Liver (tissue), 9 donors: ENCODE results near the gene RBM47. TPM values are rescaled to one million over a fixed set of nuclear protein-coding genes. Genes with fewer than 3 reads are reported as not detected.

Source experiments
- DNase-seq: peaks from one replicate; pipeline ENCODE4 v3.0.0-alpha.2; 2017; ENCODE audit warnings: low spot score
- H3K27ac ChIP-seq, 2 donors: one replicate each; pipeline ENCODE4 v1.7.0; 2013; ENCODE audit warnings: inconsistent platforms in 2 of 2, low read length in 2 of 2, control low read depth in 1 of 2, low read depth in 1 of 2, mild to moderate bottlenecking in 1 of 2
- H3K27me3 ChIP-seq, 4 donors: one replicate each; pipeline versions ENCODE4 v1.6.1 to v1.7.0; 2013; ENCODE audit warnings: low read length in 3 of 4, inconsistent platforms in 1 of 4, mild to moderate bottlenecking in 1 of 4, moderate library complexity in 1 of 4; ENCODE audit not compliant: control insufficient read depth in 4 of 4, insufficient read depth in 4 of 4
- H3K36me3 ChIP-seq, 4 donors: one replicate each; pipeline versions ENCODE4 v1.6.1 to v1.7.0; 2013; ENCODE audit warnings: low read length in 3 of 4, mild to moderate bottlenecking in 3 of 4, low read depth in 1 of 4, moderate library complexity in 1 of 4; ENCODE audit not compliant: control insufficient read depth in 4 of 4, insufficient read depth in 3 of 4
- H3K4me1 ChIP-seq, 4 donors: one replicate each; pipeline versions ENCODE4 v1.6.1 to v1.7.0; 2013; ENCODE audit warnings: low read length in 3 of 4, mild to moderate bottlenecking in 3 of 4, moderate library complexity in 1 of 4; ENCODE audit not compliant: control insufficient read depth in 4 of 4, insufficient read depth in 4 of 4
- H3K4me3 ChIP-seq, 3 donors: one replicate each; pipeline versions ENCODE4 v1.6.1 to v1.7.0; 2013; ENCODE audit warnings: low read length in 3 of 3, control low read depth in 1 of 3, low read depth in 1 of 3, mild to moderate bottlenecking in 1 of 3
- H3K9ac ChIP-seq, 2 donors: one replicate each; pipeline ENCODE4 v1.7.0; 2013; ENCODE audit warnings: low read length in 2 of 2, mild to moderate bottlenecking in 2 of 2, moderate library complexity in 2 of 2, control low read depth in 1 of 2, low read depth in 1 of 2
- H3K9me3 ChIP-seq, 4 donors: one replicate each; pipeline versions ENCODE4 v1.6.1 to v1.7.0; 2013; ENCODE audit warnings: low read length in 3 of 4; ENCODE audit not compliant: control insufficient read depth in 4 of 4
- FOXA1 ChIP-seq: IDR thresholded peaks from 2 replicates; pipeline ENCODE4 v1.6.1; 2016; ENCODE audit warnings: antibody characterized with exemption
- FOXA2 ChIP-seq: IDR thresholded peaks from 2 replicates; pipeline ENCODE4 v1.6.1; 2016; ENCODE audit warnings: antibody characterized with exemption
- GABPA ChIP-seq, 2 donors: IDR thresholded peaks in 1 of 2; conservative IDR thresholded peaks in 1 of 2; 2 replicates each; pipeline ENCODE4 v1.6.1; 2016; ENCODE audit warnings: antibody characterized with exemption in 2 of 2, mild to moderate bottlenecking in 1 of 2, moderate library complexity in 1 of 2
- HNF4G ChIP-seq: IDR thresholded peaks from 2 replicates; pipeline ENCODE4 v1.6.1; 2016; ENCODE audit warnings: antibody characterized with exemption
- RAD21 ChIP-seq, 2 donors: IDR thresholded peaks; 2 replicates each; pipeline ENCODE4 v1.6.1; 2016; ENCODE audit warnings: antibody characterized with exemption in 2 of 2, mild to moderate bottlenecking in 2 of 2
- RXRA ChIP-seq, 2 donors: IDR thresholded peaks; 2 replicates each; pipeline ENCODE4 v1.6.1; 2017 to 2018; ENCODE audit warnings: antibody characterized with exemption in 2 of 2, mild to moderate bottlenecking in 1 of 2
- TAF1 ChIP-seq: conservative IDR thresholded peaks from 2 replicates; pipeline ENCODE4 v1.6.1; 2016; ENCODE audit warnings: antibody characterized with exemption, mild to moderate bottlenecking
- YY1 ChIP-seq: IDR thresholded peaks from 2 replicates; pipeline ENCODE4 v1.6.1; 2016; ENCODE audit warnings: antibody characterized with exemption, mild to moderate bottlenecking
- whole genome bisulfite sequencing: extraction: QIAGEN DNeasy Blood & Tissue Kit; methylation state at CpG from one replicate; pipeline ENCODE4 v1.1.7; 2013; 5-methylcytosine and 5-hydroxymethylcytosine counted together
- polyA plus RNA-seq, 2 donors: library from polyadenylated mRNA; stranded (reverse) in 1 of 2; unstranded in 1 of 2; fragments of 200-250 nt in 1 of 2; fragments of >200 nt in 1 of 2; fragmentation: Nextera tagmentation in 1 of 2; extraction: Ambion mirVana in 1 of 2; gene quantifications; one replicate each; pipeline versions ENCODE4 v1.2.1 to v1.2.3, GENCODE V29; 2013 to 2015
- total RNA-seq, 2 donors: library from RNA; depleted of rRNA; stranded (reverse); fragments of >200 nt; gene quantifications; one replicate each; pipeline ENCODE4 v1.2.3, GENCODE V29; 2014
- TF ChIP-seq, protein P1 (sequence below): fragments of 150-350 bp; IDR thresholded peaks from 2 replicates; pipeline ENCODE4 v1.5.1; 2017; ENCODE audit warnings: improper control_type of control experiment, low read depth, low read length; ENCODE audit not compliant: missing input control
- TF ChIP-seq, protein P2 (sequence below): IDR thresholded peaks from 2 replicates; pipeline ENCODE4 v1.6.1; 2016; ENCODE audit warnings: antibody characterized with exemption, mild to moderate bottlenecking
- TF ChIP-seq, protein P3 (sequence below): IDR thresholded peaks from 2 replicates; pipeline ENCODE4 v1.6.1; 2016; ENCODE audit warnings: antibody characterized with exemption
- donor health status: healthy.
- donor health status: healthy.
- donor health status: healthy.
- donor health status: healthy.
- donor health status: healthy.

Gene RBM47
- total and polyA plus RNA-seq, 4 donors = 16.5 to 81.2 (median 24.7) TPM

DNA sequence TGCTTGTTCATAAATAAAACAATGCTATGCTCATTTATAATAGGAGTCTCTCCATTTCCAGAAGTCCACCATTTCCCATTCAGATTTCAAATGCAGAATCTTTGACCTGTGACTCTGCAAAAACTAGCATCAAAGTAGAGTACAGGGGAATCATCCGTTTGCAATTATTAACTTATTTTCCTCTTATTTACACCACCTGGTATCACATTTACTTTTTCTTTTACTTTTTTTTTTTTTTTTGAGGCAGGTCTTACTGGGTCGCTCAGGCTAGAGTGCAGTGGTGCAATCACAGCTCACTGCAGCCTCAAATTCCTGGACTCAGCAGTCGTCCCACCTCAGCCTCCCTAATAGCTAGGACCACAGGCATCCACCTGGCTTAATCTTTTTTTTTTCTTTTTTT lies 37.6 kb downstream of the RBM47 start (continued):
- TF ChIP-seq, protein P1, sequence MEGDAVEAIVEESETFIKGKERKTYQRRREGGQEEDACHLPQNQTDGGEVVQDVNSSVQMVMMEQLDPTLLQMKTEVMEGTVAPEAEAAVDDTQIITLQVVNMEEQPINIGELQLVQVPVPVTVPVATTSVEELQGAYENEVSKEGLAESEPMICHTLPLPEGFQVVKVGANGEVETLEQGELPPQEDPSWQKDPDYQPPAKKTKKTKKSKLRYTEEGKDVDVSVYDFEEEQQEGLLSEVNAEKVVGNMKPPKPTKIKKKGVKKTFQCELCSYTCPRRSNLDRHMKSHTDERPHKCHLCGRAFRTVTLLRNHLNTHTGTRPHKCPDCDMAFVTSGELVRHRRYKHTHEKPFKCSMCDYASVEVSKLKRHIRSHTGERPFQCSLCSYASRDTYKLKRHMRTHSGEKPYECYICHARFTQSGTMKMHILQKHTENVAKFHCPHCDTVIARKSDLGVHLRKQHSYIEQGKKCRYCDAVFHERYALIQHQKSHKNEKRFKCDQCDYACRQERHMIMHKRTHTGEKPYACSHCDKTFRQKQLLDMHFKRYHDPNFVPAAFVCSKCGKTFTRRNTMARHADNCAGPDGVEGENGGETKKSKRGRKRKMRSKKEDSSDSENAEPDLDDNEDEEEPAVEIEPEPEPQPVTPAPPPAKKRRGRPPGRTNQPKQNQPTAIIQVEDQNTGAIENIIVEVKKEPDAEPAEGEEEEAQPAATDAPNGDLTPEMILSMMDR = no peak
- no peak for TF ChIP-seq HNF4G

DNA sequence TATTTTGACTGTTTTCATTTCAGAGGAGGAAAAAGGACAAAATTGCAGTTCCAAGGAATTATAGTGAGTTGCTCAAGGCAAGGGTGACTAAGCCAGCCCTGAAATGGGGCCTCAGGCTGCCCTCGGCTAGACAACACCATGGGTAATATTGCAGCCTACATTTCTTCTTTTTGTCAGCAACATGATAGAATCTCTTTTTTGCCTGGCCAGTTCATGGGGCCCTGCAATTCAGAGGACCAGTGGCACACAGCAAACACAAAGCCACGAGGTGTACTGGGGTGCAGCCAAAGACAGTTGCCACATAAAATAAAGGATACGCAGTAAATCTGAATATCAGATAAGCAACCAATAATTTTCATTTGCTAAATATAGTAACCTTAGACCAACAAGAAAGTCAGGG lies 41.8 kb downstream of the RBM47 start:
- Histone ChIP-seq H3K27ac (peak overlapping the region; percentile 0 to 15), H3K36me3 (peaks cover 0 to 3% (median 1%) of the 10 kb centered on the region in 4 donors), H3K4me1 (peaks cover 4 to 16% (median 8%) of the 10 kb centered on the region in 4 donors), H3K9me3 (no peaks in the 10 kb centered on the region), H3K27me3 (no peaks in the 10 kb centered on the region), H3K9ac (no peak overlapping the region), H3K4me3 (no peak overlapping the region)
- TF ChIP-seq YY1 (peak; percentile 66), GABPA (IDR thresholded peaks at IDR 0.05 in 1 of 2, conservative IDR thresholded peaks at IDR 0.05 in 1 of 2) (no peak), FOXA2 (peak; percentile 21), RXRA (IDR thresholded peaks at IDR 0.05) (peak in 1 of 2 donors; percentile 53), RAD21 (IDR thresholded peaks at IDR 0.05) (peak; percentile 32 to 38), TAF1 (no peak)
- TF ChIP-seq, protein P2, sequence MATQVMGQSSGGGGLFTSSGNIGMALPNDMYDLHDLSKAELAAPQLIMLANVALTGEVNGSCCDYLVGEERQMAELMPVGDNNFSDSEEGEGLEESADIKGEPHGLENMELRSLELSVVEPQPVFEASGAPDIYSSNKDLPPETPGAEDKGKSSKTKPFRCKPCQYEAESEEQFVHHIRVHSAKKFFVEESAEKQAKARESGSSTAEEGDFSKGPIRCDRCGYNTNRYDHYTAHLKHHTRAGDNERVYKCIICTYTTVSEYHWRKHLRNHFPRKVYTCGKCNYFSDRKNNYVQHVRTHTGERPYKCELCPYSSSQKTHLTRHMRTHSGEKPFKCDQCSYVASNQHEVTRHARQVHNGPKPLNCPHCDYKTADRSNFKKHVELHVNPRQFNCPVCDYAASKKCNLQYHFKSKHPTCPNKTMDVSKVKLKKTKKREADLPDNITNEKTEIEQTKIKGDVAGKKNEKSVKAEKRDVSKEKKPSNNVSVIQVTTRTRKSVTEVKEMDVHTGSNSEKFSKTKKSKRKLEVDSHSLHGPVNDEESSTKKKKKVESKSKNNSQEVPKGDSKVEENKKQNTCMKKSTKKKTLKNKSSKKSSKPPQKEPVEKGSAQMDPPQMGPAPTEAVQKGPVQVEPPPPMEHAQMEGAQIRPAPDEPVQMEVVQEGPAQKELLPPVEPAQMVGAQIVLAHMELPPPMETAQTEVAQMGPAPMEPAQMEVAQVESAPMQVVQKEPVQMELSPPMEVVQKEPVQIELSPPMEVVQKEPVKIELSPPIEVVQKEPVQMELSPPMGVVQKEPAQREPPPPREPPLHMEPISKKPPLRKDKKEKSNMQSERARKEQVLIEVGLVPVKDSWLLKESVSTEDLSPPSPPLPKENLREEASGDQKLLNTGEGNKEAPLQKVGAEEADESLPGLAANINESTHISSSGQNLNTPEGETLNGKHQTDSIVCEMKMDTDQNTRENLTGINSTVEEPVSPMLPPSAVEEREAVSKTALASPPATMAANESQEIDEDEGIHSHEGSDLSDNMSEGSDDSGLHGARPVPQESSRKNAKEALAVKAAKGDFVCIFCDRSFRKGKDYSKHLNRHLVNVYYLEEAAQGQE = peak; percentile 16
- TF ChIP-seq, protein P3, sequence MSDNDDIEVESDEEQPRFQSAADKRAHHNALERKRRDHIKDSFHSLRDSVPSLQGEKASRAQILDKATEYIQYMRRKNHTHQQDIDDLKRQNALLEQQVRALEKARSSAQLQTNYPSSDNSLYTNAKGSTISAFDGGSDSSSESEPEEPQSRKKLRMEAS = peak; percentile 47
- no peak for DNase-seq
- 45% methylated on average over 3 of the region's 3 CpGs for WGBS

DNA sequence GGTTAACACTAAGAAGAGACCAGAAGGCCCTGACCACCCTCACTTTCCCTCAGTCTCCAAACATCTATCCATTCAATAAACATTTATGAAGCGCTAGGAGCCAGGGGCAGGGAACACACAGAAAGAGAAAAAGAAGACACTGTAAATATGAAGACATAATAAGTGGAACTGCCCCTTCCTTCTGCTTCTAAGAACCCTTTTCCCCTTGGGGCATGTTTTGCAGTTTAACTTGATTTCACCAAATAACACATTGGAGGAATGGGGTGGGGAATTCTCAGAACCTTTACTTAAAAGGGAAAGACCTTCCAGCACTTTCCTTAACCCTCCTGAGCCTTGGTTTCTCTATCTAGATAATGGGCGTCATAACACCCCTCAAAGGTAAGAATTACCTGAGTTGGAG lies 42.3 kb downstream of the RBM47 start:
- WGBS = 90% methylated on average over 2 of the region's 2 CpGs
- peaks cover 0 to 3% (median 1%) of the 10 kb centered on the region in 4 donors for H3K36me3 ChIP-seq
- H3K4me1 ChIP-seq = peaks cover 4 to 16% (median 8%) of the 10 kb centered on the region in 4 donors
- DNase-seq = no peak
- no peaks in the 10 kb centered on the region for H3K9me3 ChIP-seq
- H3K27ac ChIP-seq = peak overlapping the region; percentile 15 to 52
- TF ChIP-seq, protein P3 = peak; percentile 3
- TF ChIP-seq FOXA1 = no peak
- no peaks in the 10 kb centered on the region for H3K27me3 ChIP-seq
- H3K4me3 ChIP-seq = no peak overlapping the region
- no peak overlapping the region for H3K9ac ChIP-seq
